Measurements from ENCODE around the gene DLG2.

Gene DLG2

GRCh38 chr11:83645561-83645960 lies 1981.6 kb downstream of the DLG2 start:
- no peaks in the 10 kb centered on the region for H3K9me3 ChIP-seq (ENCODE audit: control insufficient read depth, insufficient read depth, low read depth, low read length)
- H3K4me3 ChIP-seq (ENCODE audit: low read depth, low read length), result no peak overlapping the region
- no peaks in the 10 kb centered on the region for H3K36me3 ChIP-seq (ENCODE audit: control insufficient read depth, insufficient read depth, low read length)
- H3K27me3 ChIP-seq (ENCODE audit: control insufficient read depth, insufficient read depth, low read length), result no peaks in the 10 kb centered on the region
- H3K9ac ChIP-seq (ENCODE audit: low read length), result no peak overlapping the region
- peaks cover 16% of the 10 kb centered on the region for H3K4me1 ChIP-seq (ENCODE audit: control insufficient read depth, insufficient read depth, low read length)
- H3K27ac ChIP-seq (ENCODE audit: low read depth, low read length), result no peak overlapping the region

DNA sequence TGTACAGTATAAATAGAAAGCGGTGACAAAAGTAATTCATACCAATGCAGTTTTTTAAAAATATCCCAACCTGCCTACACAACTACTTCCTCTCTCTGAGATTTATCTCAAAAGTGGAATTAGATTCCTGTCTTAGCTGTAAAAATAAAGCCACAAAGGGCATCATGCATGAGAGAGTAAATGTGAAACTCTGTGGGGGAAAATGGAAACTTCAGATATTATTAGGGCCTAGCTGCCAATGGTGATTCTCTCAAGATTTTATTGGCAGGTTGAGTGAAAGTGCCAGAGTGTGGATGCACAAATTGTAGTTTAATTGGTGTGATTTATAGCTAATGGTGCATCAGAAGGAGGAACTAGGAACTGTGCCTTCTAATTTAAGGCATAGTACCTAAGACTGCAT lies 1984.0 kb downstream of the DLG2 start:
- Histone ChIP-seq H3K36me3 (ENCODE audit: control insufficient read depth, insufficient read depth, low read length) (no peaks in the 10 kb centered on the region), H3K27ac (ENCODE audit: low read depth, low read length) (no peak overlapping the region), H3K4me3 (ENCODE audit: low read depth, low read length) (no peak overlapping the region), H3K4me1 (ENCODE audit: control insufficient read depth, insufficient read depth, low read length) (peaks cover 5% of the 10 kb centered on the region; the same call in 1 of the 2 replicates), H3K9ac (ENCODE audit: low read length) (no peak overlapping the region), H3K27me3 (ENCODE audit: control insufficient read depth, insufficient read depth, low read length) (no peaks in the 10 kb centered on the region), H3K9me3 (ENCODE audit: control insufficient read depth, insufficient read depth, low read depth, low read length) (no peaks in the 10 kb centered on the region)

- no peak overlapping the region for H3K27ac ChIP-seq (ENCODE audit: low read depth, low read length)
- no peaks in the 10 kb centered on the region for H3K36me3 ChIP-seq (ENCODE audit: control insufficient read depth, insufficient read depth, low read length)
- H3K4me3 ChIP-seq (ENCODE audit: low read depth, low read length), result no peak overlapping the region
- no peaks in the 10 kb centered on the region for H3K27me3 ChIP-seq (ENCODE audit: control insufficient read depth, insufficient read depth, low read length)
- no peaks in the 10 kb centered on the region for H3K9me3 ChIP-seq (ENCODE audit: control insufficient read depth, insufficient read depth, low read depth, low read length)
- H3K4me1 ChIP-seq (ENCODE audit: control insufficient read depth, insufficient read depth, low read length), result peaks cover 5% of the 10 kb centered on the region; the same call in 1 of the 2 replicates
- H3K9ac ChIP-seq (ENCODE audit: low read length), result no peak overlapping the region
Observed at GRCh38 chr11:83642500-83642899, 1984.6 kb downstream of the DLG2 start.

DNA sequence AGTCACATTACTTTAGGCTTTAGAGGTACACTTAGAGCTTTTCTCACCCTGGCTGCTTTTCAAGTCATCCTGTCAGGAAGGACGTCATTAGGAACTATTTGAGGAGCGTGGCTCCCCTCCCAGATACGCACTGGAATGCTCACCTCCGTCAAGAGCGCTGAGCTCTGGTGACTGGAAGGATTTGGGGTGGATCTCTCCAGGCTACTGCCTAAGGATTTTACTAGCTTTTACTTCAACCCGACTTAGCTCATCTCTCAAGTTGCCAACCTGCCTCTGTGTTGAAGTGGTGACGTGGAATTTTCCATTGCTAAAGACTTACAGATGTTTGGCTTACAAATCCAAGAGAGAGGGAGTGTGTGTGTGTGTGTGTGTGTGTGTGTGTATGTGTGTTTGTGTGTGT lies 1985.6 kb downstream of the DLG2 start:
- Histone ChIP-seq H3K4me3 (ENCODE audit: low read depth, low read length) (no peak overlapping the region), H3K27ac (ENCODE audit: low read depth, low read length) (no peak overlapping the region), H3K9ac (ENCODE audit: low read length) (no peak overlapping the region), H3K27me3 (ENCODE audit: control insufficient read depth, insufficient read depth, low read length) (no peaks in the 10 kb centered on the region), H3K9me3 (ENCODE audit: control insufficient read depth, insufficient read depth, low read depth, low read length) (no peaks in the 10 kb centered on the region), H3K36me3 (ENCODE audit: control insufficient read depth, insufficient read depth, low read length) (no peaks in the 10 kb centered on the region), H3K4me1 (ENCODE audit: control insufficient read depth, insufficient read depth, low read length) (peaks cover 5% of the 10 kb centered on the region; the same call in 1 of the 2 replicates)

GRCh38 chr11:83639995-83640758 lies 1987.0 kb downstream of the DLG2 start:
- Histone ChIP-seq H3K27ac (ENCODE audit: low read depth, low read length) (no peak overlapping the region), H3K9ac (ENCODE audit: low read length) (no peak overlapping the region), H3K4me1 (ENCODE audit: control insufficient read depth, insufficient read depth, low read length) (peaks cover 5% of the 10 kb centered on the region; the same call in 1 of the 2 replicates), H3K27me3 (ENCODE audit: control insufficient read depth, insufficient read depth, low read length) (no peaks in the 10 kb centered on the region), H3K4me3 (ENCODE audit: low read depth, low read length) (no peak overlapping the region), H3K36me3 (ENCODE audit: control insufficient read depth, insufficient read depth, low read length) (no peaks in the 10 kb centered on the region), H3K9me3 (ENCODE audit: control insufficient read depth, insufficient read depth, low read depth, low read length) (no peaks in the 10 kb centered on the region)

DNA sequence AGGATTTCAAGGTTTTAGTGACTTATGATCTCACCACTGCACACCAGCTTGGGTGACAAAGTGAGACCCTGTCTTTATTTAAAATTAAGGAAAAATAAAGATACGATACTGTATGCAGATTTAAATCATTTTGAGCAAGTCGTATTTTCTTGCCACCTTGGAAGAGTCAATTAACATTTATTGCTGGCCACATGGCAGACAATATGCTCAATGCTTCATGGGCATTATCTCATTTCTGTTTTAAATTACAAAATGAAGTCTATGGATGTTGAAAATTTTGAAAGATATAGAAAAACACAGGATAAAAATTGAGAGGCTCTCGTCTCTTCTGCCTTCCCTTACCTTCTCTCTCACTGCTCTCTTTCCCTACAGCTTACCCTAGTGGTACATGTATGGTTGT lies 1992.0 kb downstream of the DLG2 start:
- no peaks in the 10 kb centered on the region for H3K36me3 ChIP-seq (ENCODE audit: control insufficient read depth, insufficient read depth, low read length)
- H3K9ac ChIP-seq (ENCODE audit: low read length), result no peak overlapping the region
- no peaks in the 10 kb centered on the region for H3K9me3 ChIP-seq (ENCODE audit: control insufficient read depth, insufficient read depth, low read depth, low read length)

DNA sequence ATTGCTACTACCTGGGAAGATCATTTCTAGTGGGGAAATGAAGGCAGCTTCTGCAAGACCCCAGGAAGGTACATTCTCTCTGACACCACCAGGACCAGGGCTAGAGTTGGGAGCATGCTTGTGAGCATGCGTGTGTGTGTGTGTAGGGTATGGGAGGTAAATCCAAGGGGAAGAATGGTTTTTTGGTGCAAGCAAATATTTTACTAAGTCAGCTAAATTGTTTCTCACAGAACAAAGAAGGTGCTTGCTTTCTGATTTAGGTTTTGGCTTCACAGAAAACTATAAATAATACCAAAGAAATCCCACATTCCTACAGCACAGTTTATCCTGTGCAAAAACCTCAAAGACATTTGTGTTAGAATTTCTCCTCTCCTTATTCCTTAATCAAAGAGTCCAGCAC lies 1996.9 kb downstream of the DLG2 start:
- Histone ChIP-seq H3K4me3 (ENCODE audit: low read depth, low read length) (no peak overlapping the region), H3K27me3 (ENCODE audit: control insufficient read depth, insufficient read depth, low read length) (no peaks in the 10 kb centered on the region), H3K9me3 (ENCODE audit: control insufficient read depth, insufficient read depth, low read depth, low read length) (no peaks in the 10 kb centered on the region), H3K9ac (ENCODE audit: low read length) (no peak overlapping the region), H3K4me1 (ENCODE audit: control insufficient read depth, insufficient read depth, low read length) (no peaks in the 10 kb centered on the region), H3K36me3 (ENCODE audit: control insufficient read depth, insufficient read depth, low read length) (no peaks in the 10 kb centered on the region), H3K27ac (ENCODE audit: low read depth, low read length) (no peak overlapping the region)

More for the DNA sequence above, 1992.0 kb downstream of the DLG2 start:
- no peaks in the 10 kb centered on the region; the same call in 1 of the 2 replicates for H3K4me1 ChIP-seq (ENCODE audit: control insufficient read depth, insufficient read depth, low read length)
- H3K27ac ChIP-seq (ENCODE audit: low read depth, low read length), result no peak overlapping the region
- no peaks in the 10 kb centered on the region for H3K27me3 ChIP-seq (ENCODE audit: control insufficient read depth, insufficient read depth, low read length)
- H3K4me3 ChIP-seq (ENCODE audit: low read depth, low read length), result no peak overlapping the region

GRCh38 chr11:83629775-83630174 lies 1997.4 kb downstream of the DLG2 start:
- Histone ChIP-seq H3K4me1 (ENCODE audit: control insufficient read depth, insufficient read depth, low read length) (no peaks in the 10 kb centered on the region), H3K27me3 (ENCODE audit: control insufficient read depth, insufficient read depth, low read length) (no peaks in the 10 kb centered on the region), H3K9me3 (ENCODE audit: control insufficient read depth, insufficient read depth, low read depth, low read length) (no peaks in the 10 kb centered on the region), H3K4me3 (ENCODE audit: low read depth, low read length) (no peak overlapping the region), H3K27ac (ENCODE audit: low read depth, low read length) (no peak overlapping the region), H3K36me3 (ENCODE audit: control insufficient read depth, insufficient read depth, low read length) (no peaks in the 10 kb centered on the region), H3K9ac (ENCODE audit: low read length) (no peak overlapping the region)

DNA sequence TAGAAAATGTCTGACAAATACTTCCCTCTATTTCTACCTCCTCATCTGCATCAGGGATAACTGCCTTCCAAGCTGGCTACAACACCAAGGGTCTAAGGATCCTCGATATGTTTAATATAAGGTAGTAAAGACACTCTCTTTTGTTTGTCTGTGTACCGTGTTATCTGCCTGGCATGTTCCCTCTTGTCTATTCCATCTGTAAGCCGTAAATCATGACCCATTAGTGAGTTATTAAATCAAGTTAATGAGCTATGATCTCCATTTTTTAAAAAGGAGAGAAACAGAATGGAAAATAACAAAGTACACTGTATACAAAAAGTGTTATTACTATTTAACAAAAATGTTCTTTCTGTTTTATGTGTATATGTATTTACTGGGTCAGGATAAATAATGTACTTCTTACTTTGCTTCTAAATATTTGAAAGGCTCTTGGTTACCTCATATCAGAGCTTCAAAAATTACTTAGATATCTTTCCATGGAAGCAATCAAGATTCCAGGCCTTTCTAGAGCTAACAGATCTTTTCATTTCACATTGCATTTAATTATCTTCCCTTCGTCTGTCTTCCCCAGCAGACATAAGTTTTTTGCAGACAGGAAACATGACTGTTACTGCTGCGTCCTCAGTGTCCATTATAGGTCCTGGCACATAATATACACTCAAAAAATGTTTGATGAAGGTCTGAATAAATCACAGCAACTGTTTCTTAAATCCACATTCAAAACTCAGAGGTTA lies 1998.4 kb downstream of the DLG2 start:
- H3K4me3 ChIP-seq (ENCODE audit: low read depth, low read length), result no peak overlapping the region
- H3K4me1 ChIP-seq (ENCODE audit: control insufficient read depth, insufficient read depth, low read length), result no peaks in the 10 kb centered on the region

DNA sequence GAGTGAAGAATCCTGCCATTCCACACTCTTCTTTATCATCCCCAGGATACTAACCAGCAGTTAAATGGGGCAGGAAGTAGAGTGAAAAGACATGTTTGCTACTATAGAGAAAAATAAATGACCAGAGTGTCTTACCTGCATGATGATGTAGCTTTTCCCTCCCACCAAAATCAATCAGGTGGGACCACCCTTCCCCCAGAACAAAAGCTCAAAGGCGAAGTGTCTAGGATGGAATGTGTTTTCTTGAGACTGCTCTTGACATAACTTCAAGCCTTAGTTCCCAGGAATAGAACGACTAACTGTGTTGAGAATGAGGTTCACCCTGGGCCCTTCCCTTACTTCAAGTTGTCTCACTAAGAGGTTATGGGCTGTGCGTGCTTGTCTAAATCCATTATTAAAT lies 2001.8 kb downstream of the DLG2 start:
- no peaks in the 10 kb centered on the region for H3K27me3 ChIP-seq (ENCODE audit: control insufficient read depth, insufficient read depth, low read length)
- no peaks in the 10 kb centered on the region for H3K36me3 ChIP-seq (ENCODE audit: control insufficient read depth, insufficient read depth, low read length)
- H3K27ac ChIP-seq (ENCODE audit: low read depth, low read length), result no peak overlapping the region
- H3K4me3 ChIP-seq (ENCODE audit: low read depth, low read length), result no peak overlapping the region
- H3K4me1 ChIP-seq (ENCODE audit: control insufficient read depth, insufficient read depth, low read length), result no peaks in the 10 kb centered on the region
- no peak overlapping the region for H3K9ac ChIP-seq (ENCODE audit: low read length)
- no peaks in the 10 kb centered on the region for H3K9me3 ChIP-seq (ENCODE audit: control insufficient read depth, insufficient read depth, low read depth, low read length)

More for the DNA sequence above, 1998.4 kb downstream of the DLG2 start:
- no peak overlapping the region for H3K9ac ChIP-seq (ENCODE audit: low read length)
- no peaks in the 10 kb centered on the region for H3K36me3 ChIP-seq (ENCODE audit: control insufficient read depth, insufficient read depth, low read length)
- no peaks in the 10 kb centered on the region for H3K9me3 ChIP-seq (ENCODE audit: control insufficient read depth, insufficient read depth, low read depth, low read length)
- no peaks in the 10 kb centered on the region for H3K27me3 ChIP-seq (ENCODE audit: control insufficient read depth, insufficient read depth, low read length)
- no peak overlapping the region for H3K27ac ChIP-seq (ENCODE audit: low read depth, low read length)

DNA sequence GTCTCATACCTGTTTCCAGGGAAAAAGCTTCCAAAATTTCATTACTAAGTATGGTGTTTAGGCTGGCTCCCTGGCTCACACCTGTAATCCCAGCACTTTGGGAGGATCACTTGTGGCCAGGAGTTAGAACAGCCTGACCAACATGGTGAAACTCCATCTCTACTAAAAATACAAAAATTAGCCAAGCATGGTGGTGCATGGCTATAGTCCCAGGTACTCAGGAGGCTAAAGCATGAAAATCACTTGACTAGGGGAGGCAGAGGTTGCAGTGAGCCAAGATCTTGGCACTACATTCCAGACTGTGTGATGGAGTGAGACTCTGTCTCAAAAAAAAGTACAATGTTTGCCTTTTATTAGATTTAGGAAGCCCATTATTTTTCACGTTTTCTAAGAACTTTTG lies 2009.5 kb downstream of the DLG2 start:
- Histone ChIP-seq H3K36me3 (ENCODE audit: control insufficient read depth, insufficient read depth, low read length) (no peaks in the 10 kb centered on the region), H3K9ac (ENCODE audit: low read length) (no peak overlapping the region), H3K4me3 (ENCODE audit: low read depth, low read length) (no peak overlapping the region), H3K4me1 (ENCODE audit: control insufficient read depth, insufficient read depth, low read length) (peaks cover 5% of the 10 kb centered on the region; the same call in 1 of the 2 replicates), H3K27me3 (ENCODE audit: control insufficient read depth, insufficient read depth, low read length) (no peaks in the 10 kb centered on the region), H3K27ac (ENCODE audit: low read depth, low read length) (no peak overlapping the region), H3K9me3 (ENCODE audit: control insufficient read depth, insufficient read depth, low read depth, low read length) (no peaks in the 10 kb centered on the region)

Measured in HUES6 (cell line).